HUDEP-2 (cell line): ENCODE results near the gene PDGFB.
A peak's percentile ranks its signal among the peaks of the same experiment; 100 is the strongest.

ENCODE experiments used
- DNase-seq, 76 experiments: peaks; one replicate each; lab custom pipeline; 2025; ENCODE audit not compliant: unreplicated experiment in 76 of 76; lab: John Stamatoyannopoulos, UW

Gene PDGFB

DNA sequence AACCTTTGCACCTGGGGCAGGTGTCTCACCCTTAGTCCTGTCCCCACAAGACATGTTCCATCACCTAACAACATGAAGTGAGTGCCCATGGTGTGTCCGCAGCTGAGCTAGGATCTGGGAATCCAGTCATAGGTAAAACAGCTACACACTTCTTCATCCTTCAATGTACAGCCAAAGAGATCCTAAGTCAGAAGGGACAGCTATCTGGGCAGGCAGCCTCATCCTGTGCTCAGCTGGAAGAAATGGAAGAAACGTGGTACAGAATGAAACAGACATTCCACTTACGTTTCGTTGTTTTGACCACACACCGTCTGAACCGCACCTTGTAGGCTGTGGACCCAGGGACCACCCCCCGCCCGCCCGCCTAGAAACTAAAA, 30.8 kb downstream of the PDGFB start:
- DNase-seq: no peak

DNA sequence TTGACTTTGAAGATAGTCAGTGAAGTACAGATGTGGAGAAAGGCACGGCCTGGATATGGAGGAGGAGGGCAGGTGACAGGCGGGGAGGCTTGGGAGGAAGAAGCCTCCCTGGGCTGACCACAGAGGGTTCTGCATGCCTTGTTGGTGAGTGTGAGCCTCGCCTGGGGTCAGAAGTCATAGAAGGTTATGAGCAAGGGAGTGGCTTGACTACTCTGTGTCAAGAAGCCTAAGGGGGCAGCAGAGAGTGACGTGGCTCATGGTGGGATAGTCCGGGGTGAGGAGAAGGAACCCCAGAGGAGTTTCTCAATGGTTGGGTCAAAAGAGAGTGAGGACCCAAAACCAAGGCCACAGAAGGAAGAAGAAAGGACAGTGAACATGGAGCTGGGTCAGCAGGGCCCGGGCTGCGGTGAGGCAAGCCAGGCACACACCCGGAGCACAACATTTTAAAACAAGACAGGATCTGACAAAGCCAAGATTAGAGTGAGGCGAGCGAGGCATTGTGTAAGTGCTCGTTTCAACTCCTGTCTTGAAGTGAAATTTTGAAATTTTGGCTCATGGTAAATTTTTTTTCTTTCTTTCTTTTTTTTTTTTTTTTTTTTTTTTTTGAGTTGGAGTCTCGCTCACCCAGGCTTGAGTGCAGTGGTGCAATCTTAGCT, 31.9 kb downstream of the PDGFB start:
- no peak for DNase-seq

- DNase-seq: no peak
These were observed 35.0 kb downstream of the PDGFB start for GRCh38 chr22:39209756-39210155.

DNA sequence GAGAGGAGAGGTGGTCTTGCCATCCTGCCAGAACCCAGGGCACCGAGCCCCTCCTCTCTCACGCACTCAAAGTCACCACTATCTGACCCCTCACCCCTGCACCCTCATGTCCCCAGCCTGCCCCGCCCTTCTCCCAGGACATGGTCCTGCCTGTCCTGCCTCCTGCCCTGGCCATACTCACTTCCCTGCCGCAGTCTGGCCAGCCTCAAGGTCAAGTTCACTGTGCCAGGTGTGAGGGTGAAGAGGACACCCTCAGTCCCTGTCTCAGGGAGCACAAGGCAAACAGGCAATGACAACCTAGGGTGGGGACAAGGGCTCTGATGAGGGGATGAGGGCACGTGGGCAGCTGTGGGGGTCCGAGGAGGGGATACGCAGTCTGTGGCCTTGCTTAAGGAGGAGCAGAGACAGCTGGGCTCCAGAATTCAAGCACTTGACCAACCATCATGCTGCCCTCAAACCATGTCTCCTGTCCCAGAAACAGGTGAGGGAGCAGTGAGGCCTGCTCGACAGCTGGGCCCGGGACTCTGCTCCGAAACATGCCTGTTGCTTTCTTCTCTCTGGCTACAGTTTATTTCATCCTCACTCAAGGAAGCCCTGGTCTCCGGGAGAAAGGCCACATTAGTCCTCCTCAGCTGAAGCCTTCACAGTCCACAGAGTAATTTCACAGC, 36.6 kb downstream of the PDGFB start:
- DNase-seq: no peak

GRCh38 chr22:39207141-39208012, 37.4 kb downstream of the PDGFB start:
- no peak for DNase-seq

DNA sequence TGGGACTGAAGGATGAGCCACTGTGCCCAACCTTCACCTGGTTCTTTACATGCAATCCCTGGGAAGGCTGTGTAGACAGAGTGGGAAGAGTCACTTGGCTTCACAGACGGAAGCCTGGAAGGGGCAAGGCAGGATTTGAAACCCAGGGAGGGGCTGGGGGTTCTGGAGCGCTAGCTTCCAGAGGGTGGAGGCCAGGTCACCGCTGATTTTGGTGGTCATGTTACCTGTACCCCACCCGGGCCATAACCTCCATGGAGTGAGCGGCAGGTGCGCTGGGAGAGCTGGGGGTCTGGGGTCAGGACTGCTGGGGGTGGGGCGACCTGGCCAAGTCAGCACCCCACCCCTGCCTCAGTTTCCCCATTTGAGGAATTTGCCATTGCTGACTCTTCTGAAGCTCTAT, 38.3 kb downstream of the PDGFB start:
- no peak for DNase-seq

- peak in 17 of 76 experiments; percentile 3 to 34 (median 9) for DNase-seq
These were observed 39.3 kb downstream of the PDGFB start for GRCh38 chr22:39205344-39206021.

- DNase-seq: no peak
These were observed 40.6 kb downstream of the PDGFB start for GRCh38 chr22:39204216-39204615.

DNA sequence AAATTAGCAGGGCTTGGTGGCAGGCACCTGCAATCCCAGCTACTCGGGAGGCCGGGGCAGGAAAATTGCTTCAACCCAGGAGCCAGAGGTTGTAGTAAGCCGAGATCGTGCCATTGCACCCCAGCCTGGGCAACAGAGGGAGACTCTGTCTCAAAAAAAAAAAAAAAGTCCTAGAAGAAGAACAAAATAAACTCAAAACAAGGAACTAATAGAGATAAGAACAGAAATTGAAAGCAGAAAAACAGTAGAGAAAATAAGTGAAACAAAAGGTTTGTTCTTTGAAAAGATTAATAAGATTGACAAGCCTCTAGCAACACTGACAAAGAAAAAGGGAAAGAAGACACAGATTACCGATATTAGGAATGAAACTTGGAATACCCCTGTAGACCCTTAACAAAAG, 47.2 kb downstream of the PDGFB start:
- DNase-seq: no peak

- no peak for DNase-seq
These were observed 50.7 kb downstream of the PDGFB start for GRCh38 chr22:39194098-39194497.

DNA sequence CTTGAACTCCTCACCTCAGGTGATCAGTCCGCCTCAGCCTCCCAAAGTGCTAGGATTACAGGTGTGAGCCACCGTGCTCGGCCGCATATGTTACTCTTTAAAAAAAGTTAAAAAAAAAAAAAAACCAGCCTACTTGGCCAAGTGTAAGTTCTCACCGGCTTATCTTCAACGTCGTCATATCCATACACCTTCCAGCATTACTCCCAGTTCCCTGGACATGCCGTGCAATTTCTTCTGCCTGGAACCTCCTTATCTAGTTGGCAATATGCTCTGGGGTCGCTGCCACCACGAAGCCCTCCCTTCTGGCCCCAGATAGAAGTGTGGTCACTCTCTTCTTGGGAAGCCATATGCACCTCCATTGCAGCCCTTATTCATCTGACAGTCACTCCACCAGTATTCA, 56.0 kb downstream of the PDGFB start:
- DNase-seq: no peak

DNA sequence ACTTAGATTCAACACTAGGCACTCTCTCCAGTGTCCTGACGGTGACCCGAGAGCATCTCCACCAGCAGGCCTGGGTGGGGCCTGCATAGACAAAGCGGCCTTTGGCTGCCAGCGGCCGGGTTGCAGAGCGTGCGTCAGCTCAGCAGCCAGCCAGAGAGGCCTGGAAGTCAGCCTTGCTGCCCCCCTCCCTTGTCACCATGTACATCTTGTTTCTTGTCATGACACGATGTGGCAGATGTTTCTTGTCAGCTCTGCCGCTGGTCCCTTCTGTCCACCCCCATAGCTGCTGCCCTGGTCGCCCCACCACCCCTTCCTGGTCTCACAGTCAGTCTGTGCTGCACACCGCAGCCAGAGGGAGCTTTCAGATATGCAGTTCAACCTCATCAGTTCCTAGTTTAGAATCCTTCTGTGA, 59.2 kb downstream of the PDGFB start:
- no peak for DNase-seq

- no peak for DNase-seq
These were observed 59.9 kb downstream of the PDGFB start for GRCh38 chr22:39184586-39185577.

- DNase-seq: no peak
These were observed 60.7 kb downstream of the PDGFB start for GRCh38 chr22:39183991-39184585.

DNA sequence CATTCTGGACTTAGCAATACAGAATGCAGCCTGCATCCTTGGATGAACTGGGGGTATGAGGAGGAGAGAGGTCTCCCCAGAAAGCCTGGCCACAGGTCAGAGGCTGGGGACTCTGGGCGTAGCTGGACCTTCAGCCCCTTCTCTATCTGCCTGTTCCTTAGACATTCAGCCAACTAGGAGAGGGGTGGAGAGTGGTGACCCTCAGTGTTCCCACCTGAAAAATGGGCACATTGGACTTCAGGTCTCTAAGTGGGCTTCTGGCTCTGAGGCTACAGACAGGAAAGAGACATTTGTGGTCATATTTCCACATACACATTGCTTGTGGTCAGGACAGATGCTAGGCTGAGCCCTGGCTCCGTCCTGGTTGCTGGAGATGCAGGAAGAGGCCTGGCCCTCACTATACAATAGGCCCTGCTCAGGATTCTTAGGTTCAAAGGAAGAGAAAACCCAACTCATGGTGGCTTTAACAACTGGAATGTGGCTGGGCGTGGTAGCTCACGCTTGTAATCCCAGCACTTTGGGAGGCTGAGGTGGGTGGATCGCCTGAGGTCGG, 62.2 kb downstream of the PDGFB start:
- no peak for DNase-seq

- no peak for DNase-seq
These were observed 63.0 kb downstream of the PDGFB start for GRCh38 chr22:39181778-39182177.

DNA sequence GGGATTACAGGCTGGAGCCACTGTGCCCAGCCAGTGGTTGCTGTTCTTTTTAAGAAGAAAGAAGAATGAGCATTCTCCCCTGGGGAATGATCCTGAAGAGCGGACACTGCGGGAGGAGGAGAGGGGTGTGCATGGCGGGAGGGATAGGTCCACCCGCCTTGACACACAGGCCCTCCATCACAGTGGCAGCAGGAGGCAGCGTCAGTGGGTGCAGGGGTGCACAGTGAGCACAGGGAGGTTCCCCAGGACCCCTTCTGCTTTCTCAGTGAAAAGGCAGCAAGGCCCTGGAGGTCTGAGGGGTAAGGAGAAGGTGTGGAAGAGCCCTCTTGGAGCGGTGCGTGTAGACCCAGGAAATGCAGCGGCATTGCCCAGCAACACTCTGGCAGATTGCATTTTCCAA, 63.4 kb downstream of the PDGFB start:
- no peak for DNase-seq

DNA sequence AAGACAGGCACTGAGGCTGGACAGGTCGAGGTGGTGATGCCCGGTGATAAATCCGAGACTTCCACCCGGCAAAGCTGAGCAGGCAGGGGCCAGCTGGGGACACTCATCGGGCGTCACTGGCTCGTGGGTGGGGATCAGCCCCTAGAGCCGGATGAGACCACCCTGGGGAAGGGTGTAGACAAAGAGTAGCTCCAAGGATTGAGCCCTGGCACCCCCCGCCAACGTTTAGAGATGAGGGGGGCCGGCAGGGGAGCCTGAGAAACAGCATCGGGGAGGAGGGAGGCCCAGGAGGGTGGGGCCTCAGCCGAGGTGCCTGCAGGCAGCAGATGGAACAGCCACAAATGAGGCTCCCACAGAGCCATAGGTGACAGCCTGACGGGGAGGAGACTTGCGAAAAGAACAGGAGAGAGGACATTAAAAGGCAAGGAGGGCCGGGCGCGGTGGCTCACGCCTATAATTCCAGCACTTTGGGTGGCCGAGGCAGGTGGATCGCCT, 64.9 kb downstream of the PDGFB start:
- no peak for DNase-seq

GRCh38 chr22:39179401-39179827, 65.4 kb downstream of the PDGFB start:
- peak in 2 of 76 experiments; percentile 9 for DNase-seq
